Stimulated activated CD4-positive, alpha-beta T cell treated with anti-CD3 and anti-CD28 coated beads, Interleukin-4, amount 100 ng/mL, for 24 hours (primary cell): ENCODE results near the gene OPTC.

Experiments used
- DNase-seq: peaks from one replicate; pipeline ENCODE4 v3.0.0-alpha.2; 2020

Gene OPTC

GRCh38 chr1:203518541-203518940 is 24.6 kb downstream of the OPTC start:
- DNase-seq, result no peak

- no peak for DNase-seq
Observed at GRCh38 chr1:203519053-203519840, 25.3 kb downstream of the OPTC start.

GRCh38 chr1:203519896-203520295 is 25.9 kb downstream of the OPTC start:
- no peak for DNase-seq

- no peak for DNase-seq
Observed at GRCh38 chr1:203520315-203520714, 26.4 kb downstream of the OPTC start.

- no peak for DNase-seq
Observed at GRCh38 chr1:203521074-203521794, 27.3 kb downstream of the OPTC start.

- no peak for DNase-seq
Observed at GRCh38 chr1:203521812-203522211, 27.9 kb downstream of the OPTC start.

- no peak for DNase-seq
Observed at GRCh38 chr1:203522237-203522636, 28.3 kb downstream of the OPTC start.

GRCh38 chr1:203523667-203524066 is 29.7 kb downstream of the OPTC start:
- no peak for DNase-seq

GRCh38 chr1:203524152-203524551 is 30.2 kb downstream of the OPTC start:
- DNase-seq, result no peak

- DNase-seq, result no peak
Observed at GRCh38 chr1:203524824-203525223, 30.9 kb downstream of the OPTC start.

- DNase-seq, result no peak
Observed at GRCh38 chr1:203525685-203526084, 31.7 kb downstream of the OPTC start.

GRCh38 chr1:203526130-203526529 is 32.2 kb downstream of the OPTC start:
- no peak for DNase-seq

GRCh38 chr1:203526572-203526971 is 32.6 kb downstream of the OPTC start:
- no peak for DNase-seq

- DNase-seq, result no peak
Observed at GRCh38 chr1:203527013-203527412, 33.1 kb downstream of the OPTC start.

- DNase-seq, result no peak
Observed at GRCh38 chr1:203528063-203528462, 34.1 kb downstream of the OPTC start.

- no peak for DNase-seq
Observed at GRCh38 chr1:203528976-203529835, 35.3 kb downstream of the OPTC start.

- DNase-seq, result no peak
Observed at GRCh38 chr1:203531063-203531462, 37.1 kb downstream of the OPTC start.

- DNase-seq, result no peak
Observed at GRCh38 chr1:203534012-203534411, 40.1 kb downstream of the OPTC start.

GRCh38 chr1:203534526-203534925 is 40.6 kb downstream of the OPTC start:
- no peak for DNase-seq

- DNase-seq, result no peak
Observed at GRCh38 chr1:203536575-203536974, 42.6 kb downstream of the OPTC start.

- no peak for DNase-seq
Observed at GRCh38 chr1:203536980-203537455, 43.1 kb downstream of the OPTC start.

- no peak for DNase-seq
Observed at GRCh38 chr1:203537806-203538464, 44.0 kb downstream of the OPTC start.

- no peak for DNase-seq
Observed at GRCh38 chr1:203538726-203539125, 44.8 kb downstream of the OPTC start.
